GM12801 (cell line): ENCODE measurements around the gene ASPG.

Source experiments
- CTCF ChIP-seq: IDR thresholded peaks from one replicate; pipeline ENCODE4 v1.5.1; 2011; ENCODE audit warnings: control low read depth; ENCODE audit not compliant: insufficient read length; ENCODE audit errors: extremely low read depth

Gene ASPG

GRCh38 chr14:104152686-104153393 is 67.3 kb downstream of the ASPG start:
- TF ChIP-seq CTCF = no peak

- TF ChIP-seq CTCF = no peak
These were observed 68.7 kb downstream of the ASPG start for GRCh38 chr14:104154246-104154645.

DNA sequence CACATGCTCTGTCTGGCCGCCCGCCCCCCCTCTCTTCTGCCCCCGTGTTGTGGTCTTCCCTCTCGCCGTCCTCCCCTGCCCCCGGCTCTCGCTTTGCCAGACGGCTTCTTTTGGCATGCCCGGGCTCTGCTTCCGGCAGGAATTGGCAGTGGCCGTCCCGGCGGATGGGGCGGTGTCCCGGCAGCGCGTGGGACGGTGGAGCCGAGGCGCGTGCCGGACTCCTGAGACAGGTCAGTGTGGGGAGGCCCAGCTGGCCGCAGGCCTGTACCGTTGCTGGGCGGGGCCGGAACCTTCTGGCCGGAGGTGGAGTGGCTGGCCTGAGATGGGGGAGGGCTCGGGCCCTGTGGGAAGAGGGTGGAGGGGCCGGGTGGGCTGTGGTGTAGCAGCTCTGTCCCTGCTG is 70.0 kb downstream of the ASPG start:
- TF ChIP-seq CTCF = no peak

- TF ChIP-seq CTCF = no peak
These were observed 70.6 kb downstream of the ASPG start for GRCh38 chr14:104156142-104156541.

DNA sequence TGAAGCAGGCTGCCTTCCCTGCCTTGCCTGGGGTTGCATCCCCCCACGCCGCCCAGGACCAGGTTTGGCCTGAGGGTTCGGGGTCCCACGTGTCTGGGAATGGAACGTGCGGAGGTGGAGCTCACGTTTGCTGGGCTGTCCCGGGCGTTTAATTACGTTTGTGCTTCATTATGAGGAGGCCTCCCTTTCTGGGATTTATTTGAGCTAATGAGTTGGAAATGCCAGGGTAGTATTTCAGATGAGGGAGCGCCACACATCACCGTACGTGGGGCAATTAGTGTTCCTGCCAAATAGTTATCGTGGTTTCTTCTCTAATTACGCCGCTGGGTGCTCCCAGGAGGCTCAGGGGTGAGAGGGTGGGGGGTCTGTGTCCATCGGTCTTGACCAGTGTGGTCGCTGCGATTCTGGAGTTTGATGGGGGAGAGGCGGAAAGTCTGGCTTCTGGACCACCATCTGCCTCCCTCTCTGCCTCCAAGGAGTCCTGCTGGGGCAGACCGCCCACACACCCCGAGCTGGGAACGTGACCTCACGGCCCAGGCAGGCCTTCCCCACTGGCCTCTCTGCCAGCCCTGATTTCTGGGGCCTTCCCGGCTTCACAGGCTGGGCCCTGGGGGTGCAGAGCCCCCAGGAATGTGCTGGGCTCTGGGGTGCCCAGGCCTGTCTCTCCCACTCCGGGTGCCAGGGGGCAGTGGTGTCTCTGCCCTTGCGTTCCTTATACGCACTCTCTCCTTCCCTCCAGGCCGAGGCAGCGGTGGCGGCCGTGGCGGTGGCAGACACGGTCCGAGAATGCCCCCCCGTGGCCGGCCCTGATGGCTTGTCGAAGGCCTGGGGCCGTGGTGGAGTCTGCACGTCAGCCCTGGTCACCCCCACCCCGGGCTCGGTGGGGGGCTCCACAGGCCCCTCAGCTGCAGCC is 71.8 kb downstream of the ASPG start:
- TF ChIP-seq CTCF = no peak

DNA sequence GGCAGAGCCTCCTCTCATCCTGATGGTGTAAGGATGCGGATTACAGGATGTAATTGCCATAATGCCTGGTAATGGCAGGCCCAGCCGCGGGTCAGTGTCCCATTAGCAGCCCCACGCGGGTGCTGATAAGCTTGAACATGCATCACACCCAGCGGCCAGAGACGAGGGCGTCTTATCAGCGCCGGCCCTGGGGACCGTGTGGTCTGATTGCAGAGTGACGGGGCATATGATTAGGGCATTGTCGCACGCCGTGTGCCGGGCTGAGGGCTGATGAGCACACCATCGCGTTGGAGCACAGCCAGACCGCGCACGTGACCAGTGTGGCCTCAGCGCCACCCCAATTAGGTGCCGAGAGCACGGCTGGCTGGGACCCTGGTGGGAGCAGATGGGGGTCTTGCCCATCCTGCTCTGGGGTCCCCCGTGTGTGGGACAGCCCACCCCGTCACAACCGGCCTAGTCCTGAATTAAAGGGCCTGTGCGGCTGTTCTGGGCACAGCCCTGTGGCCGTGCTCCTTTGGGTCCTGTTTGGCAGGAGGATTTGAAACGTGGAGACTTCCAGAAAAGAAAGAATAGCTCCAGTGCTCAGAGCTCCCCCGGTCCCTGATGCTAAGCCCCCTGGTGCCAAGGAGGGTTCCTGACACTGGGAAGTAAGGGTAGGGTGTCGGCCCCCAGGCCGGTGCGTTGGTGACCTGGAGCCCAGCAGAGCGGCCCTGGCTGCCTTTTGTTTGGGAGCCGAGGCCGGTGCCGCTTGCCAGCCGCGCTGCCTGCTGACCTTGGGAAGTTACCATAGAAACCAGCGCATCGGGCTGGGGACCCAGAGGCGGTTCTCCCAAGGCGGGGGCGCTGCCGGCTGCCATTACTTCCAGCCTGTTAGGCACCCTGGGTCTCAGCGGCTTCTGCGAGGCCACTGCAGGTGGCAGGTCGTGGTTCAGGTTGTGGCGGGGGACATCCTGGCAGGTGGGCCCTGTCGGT is 73.6 kb downstream of the ASPG start:
- no peak for TF ChIP-seq CTCF

GRCh38 chr14:104159990-104160389 is 74.5 kb downstream of the ASPG start:
- no peak for TF ChIP-seq CTCF
